HG02610 (cell line): ENCODE data around the gene LSS.
"Not testable (repeated sequence)": the region's sequence is repeated elsewhere in the genome, so short reads cannot be mapped to it uniquely, and the experiment has no call there.

Experiments used
- ATAC-seq: cut with Tn5 transposase; IDR thresholded peaks from one replicate; pipeline ENCODE4 v1.9.1; 2021; ENCODE audit warnings: mild to moderate bottlenecking, moderate library complexity; ENCODE audit not compliant: unreplicated experiment

Gene LSS

GRCh38 chr21:46246345-46246744 lies 17.8 kb upstream of the LSS start:
- ATAC-seq: no peak

- ATAC-seq: no peak
Observed at GRCh38 chr21:46245213-46245915, 16.8 kb upstream of the LSS start.

- ATAC-seq: no peak
Observed at GRCh38 chr21:46244602-46245001, 16.0 kb upstream of the LSS start.

- ATAC-seq: no peak
Observed at GRCh38 chr21:46243960-46244361, 15.4 kb upstream of the LSS start.

GRCh38 chr21:46243325-46243724 lies 14.8 kb upstream of the LSS start:
- ATAC-seq: no peak

GRCh38 chr21:46241577-46241976 lies 13.0 kb upstream of the LSS start:
- not testable (repeated sequence) for ATAC-seq

GRCh38 chr21:46239817-46240325 lies 11.3 kb upstream of the LSS start:
- ATAC-seq: no peak

GRCh38 chr21:46237474-46237873 lies 8.9 kb upstream of the LSS start:
- ATAC-seq: no peak

GRCh38 chr21:46234436-46234950 lies 5.9 kb upstream of the LSS start:
- ATAC-seq: no peak

GRCh38 chr21:46229923-46230260 lies 1.3 kb upstream of the LSS start:
- no peak for ATAC-seq

- peak; percentile 12 for ATAC-seq
Observed at GRCh38 chr21:46229133-46229922, 754 bp upstream of the LSS start.

GRCh38 chr21:46227811-46228344 lies 696 bp downstream of the LSS start:
- ATAC-seq: no peak

GRCh38 chr21:46226920-46227599 lies 1.5 kb downstream of the LSS start:
- peak; percentile 24 for ATAC-seq

GRCh38 chr21:46226146-46226545 lies 2.4 kb downstream of the LSS start:
- no peak for ATAC-seq

- not testable (repeated sequence) for ATAC-seq
Observed at GRCh38 chr21:46223661-46224060, 4.9 kb downstream of the LSS start.

GRCh38 chr21:46223217-46223616 lies 5.4 kb downstream of the LSS start:
- no peak for ATAC-seq

- ATAC-seq: no peak
Observed at GRCh38 chr21:46222436-46223116, 6.0 kb downstream of the LSS start.

GRCh38 chr21:46221664-46222435 lies 6.7 kb downstream of the LSS start:
- ATAC-seq: no peak

- ATAC-seq: no peak
Observed at GRCh38 chr21:46220847-46221246, 7.7 kb downstream of the LSS start.

GRCh38 chr21:46220275-46220810 lies 8.2 kb downstream of the LSS start:
- ATAC-seq: no peak
